ENCODE measurements around the gene GMDS.

The GMDS gene

GRCh38 chr6:1834646-1835516 is 410.5 kb downstream of the GMDS start:
- TF ChIP-seq CTCF (IDR thresholded peaks at IDR 0.05; ENCODE audit: insufficient read depth, low read depth, low read length, missing control alignments): no peak
- no peak overlapping the region for H3K4me3 ChIP-seq (ENCODE audit: low read depth, low read length)
- no peak for DNase-seq (ENCODE audit: low read depth)

GRCh38 chr6:1834207-1834606 is 411.2 kb downstream of the GMDS start:
- DNase-seq (ENCODE audit: low read depth): no peak
- H3K4me3 ChIP-seq (ENCODE audit: low read depth, low read length): no peak overlapping the region
- no peak for TF ChIP-seq CTCF (IDR thresholded peaks at IDR 0.05; ENCODE audit: insufficient read depth, low read depth, low read length, missing control alignments)

GRCh38 chr6:1832844-1833787 is 412.3 kb downstream of the GMDS start:
- no peak overlapping the region for H3K4me3 ChIP-seq (ENCODE audit: low read depth, low read length)
- no peak for DNase-seq (ENCODE audit: low read depth)
- TF ChIP-seq CTCF (IDR thresholded peaks at IDR 0.05; ENCODE audit: insufficient read depth, low read depth, low read length, missing control alignments): no peak

- H3K4me3 ChIP-seq (ENCODE audit: low read depth, low read length): no peak overlapping the region
- DNase-seq (ENCODE audit: low read depth): no peak
- TF ChIP-seq CTCF (IDR thresholded peaks at IDR 0.05; ENCODE audit: insufficient read depth, low read depth, low read length, missing control alignments): no peak
Measured at GRCh38 chr6:1832358-1832757, 413.0 kb downstream of the GMDS start.

- no peak overlapping the region for H3K4me3 ChIP-seq (ENCODE audit: low read depth, low read length)
- DNase-seq (ENCODE audit: low read depth): no peak
- TF ChIP-seq CTCF (IDR thresholded peaks at IDR 0.05; ENCODE audit: insufficient read depth, low read depth, low read length, missing control alignments): no peak
Measured at GRCh38 chr6:1827984-1828793, 417.2 kb downstream of the GMDS start.

GRCh38 chr6:1825926-1826325 is 419.5 kb downstream of the GMDS start:
- no peak overlapping the region for H3K4me3 ChIP-seq (ENCODE audit: low read depth, low read length)
- no peak for DNase-seq (ENCODE audit: low read depth)
- no peak for TF ChIP-seq CTCF (IDR thresholded peaks at IDR 0.05; ENCODE audit: insufficient read depth, low read depth, low read length, missing control alignments)
